Activated CD4-positive, alpha-beta T cell treated with anti-CD3 and anti-CD28 coated beads, Interleukin-2, amount 10 ng/mL, durations not matched to agents 24 days and 14 days (primary cell): ENCODE measurements around the gene PPP1R12B. TPM values are rescaled to one million over a fixed set of nuclear protein-coding genes. Genes with fewer than 3 reads are reported as not detected.
"Not testable (repeated sequence)": the region's sequence is repeated elsewhere in the genome, so short reads cannot be mapped to it uniquely, and the experiment has no call there.

Experiments
- DNase-seq: peaks from one replicate; pipeline ENCODE4 v3.0.0; 2022
- H3K27ac Mint-ChIP-seq: one replicate; pipeline ENCODE4 v1.8.0; 2022; ENCODE audit warnings: mild to moderate bottlenecking, mixed read lengths
- H3K27me3 Mint-ChIP-seq: one replicate; pipeline ENCODE4 v1.8.0; 2022; ENCODE audit warnings: mixed read lengths
- H3K36me3 Mint-ChIP-seq: one replicate; pipeline ENCODE4 v1.8.0; 2022; ENCODE audit warnings: low read depth, mild to moderate bottlenecking, mixed read lengths
- H3K4me1 Mint-ChIP-seq: one replicate; pipeline ENCODE4 v1.8.0; 2021; ENCODE audit warnings: mixed read lengths
- H3K4me3 Mint-ChIP-seq: one replicate; pipeline ENCODE4 v1.8.0; 2022; ENCODE audit warnings: mild to moderate bottlenecking, moderate library complexity, mixed read lengths
- H3K9me3 Mint-ChIP-seq: one replicate; pipeline ENCODE4 v1.8.0; 2021; ENCODE audit warnings: mixed read lengths
- intact Hi-C: fragments of 100-400 bp; cut with micrococcal nuclease; formaldehyde crosslinking; loops from one replicate; pipeline ENCODE4 v1.15.1; 2023
- total RNA-seq: library from RNA; stranded (reverse); gene quantifications from 2 replicates; pipeline ENCODE4 v1.2.3, GENCODE V29; 2022

Gene PPP1R12B
- total RNA-seq, 1 donor from 2014 or later: 14.8 TPM

- Mint-ChIP-seq H3K4me1 (peaks cover 35% of the 10 kb centered on the region), H3K36me3 (peaks cover 15% of the 10 kb centered on the region), H3K27me3 (peaks cover 13% of the 10 kb centered on the region)
- H3K27ac Mint-ChIP-seq, H3K4me3 Mint-ChIP-seq, intact Hi-C loops, DNase-seq, H3K9me3 Mint-ChIP-seq: not testable (repeated sequence)
These were observed 134.9 kb downstream of the PPP1R12B start for GRCh38 chr1:202483362-202483761.

- Mint-ChIP-seq H3K4me3 (peak overlapping the region; percentile 0), H3K27me3 (peaks cover 11% of the 10 kb centered on the region), H3K36me3 (peaks cover 22% of the 10 kb centered on the region), H3K4me1 (peaks cover 37% of the 10 kb centered on the region)
- DNase-seq, H3K27ac Mint-ChIP-seq, intact Hi-C loops, H3K9me3 Mint-ChIP-seq: not testable (repeated sequence)
These were observed 135.5 kb downstream of the PPP1R12B start for GRCh38 chr1:202484032-202484431.

- H3K36me3 Mint-ChIP-seq: peaks cover 30% of the 10 kb centered on the region
These were observed 136.3 kb downstream of the PPP1R12B start for GRCh38 chr1:202484820-202485219.

GRCh38 chr1:202488178-202488649 lies 139.7 kb downstream of the PPP1R12B start:
- H3K27ac Mint-ChIP-seq, intact Hi-C loops, DNase-seq, H3K27me3 Mint-ChIP-seq, H3K9me3 Mint-ChIP-seq, H3K4me3 Mint-ChIP-seq: not testable (repeated sequence)
- Mint-ChIP-seq H3K4me1 (peaks cover 25% of the 10 kb centered on the region), H3K36me3 (peaks cover 37% of the 10 kb centered on the region)

More at GRCh38 chr1:202484820-202485219, 136.3 kb downstream of the PPP1R12B start:
- DNase-seq, H3K4me3 Mint-ChIP-seq, H3K27ac Mint-ChIP-seq, H3K9me3 Mint-ChIP-seq, intact Hi-C loops: not testable (repeated sequence)
- Mint-ChIP-seq H3K27me3 (peaks cover 11% of the 10 kb centered on the region), H3K4me1 (peaks cover 32% of the 10 kb centered on the region)

- H3K36me3 Mint-ChIP-seq: peaks cover 37% of the 10 kb centered on the region
- intact Hi-C loops: not testable (repeated sequence)
These were observed 140.6 kb downstream of the PPP1R12B start for GRCh38 chr1:202489101-202489500.

GRCh38 chr1:202493112-202493511 lies 144.6 kb downstream of the PPP1R12B start:
- H3K27me3 Mint-ChIP-seq, intact Hi-C loops, H3K4me3 Mint-ChIP-seq, DNase-seq, H3K4me1 Mint-ChIP-seq, H3K27ac Mint-ChIP-seq, H3K9me3 Mint-ChIP-seq: not testable (repeated sequence)
- peaks cover 38% of the 10 kb centered on the region for H3K36me3 Mint-ChIP-seq

More at GRCh38 chr1:202489101-202489500, 140.6 kb downstream of the PPP1R12B start:
- DNase-seq, H3K4me3 Mint-ChIP-seq, H3K9me3 Mint-ChIP-seq, H3K27ac Mint-ChIP-seq, H3K27me3 Mint-ChIP-seq: not testable (repeated sequence)
- peaks cover 16% of the 10 kb centered on the region for H3K4me1 Mint-ChIP-seq

GRCh38 chr1:202498542-202498941 lies 150.0 kb downstream of the PPP1R12B start:
- H3K27ac Mint-ChIP-seq: no peak overlapping the region
- no peaks in the 10 kb centered on the region for H3K27me3 Mint-ChIP-seq
- no peaks in the 10 kb centered on the region for H3K4me1 Mint-ChIP-seq
- intact Hi-C loops: no loop called here
- H3K4me3 Mint-ChIP-seq: no peak overlapping the region
- no peaks in the 10 kb centered on the region for H3K9me3 Mint-ChIP-seq
- H3K36me3 Mint-ChIP-seq: peaks cover 10% of the 10 kb centered on the region
- DNase-seq: no peak

GRCh38 chr1:202499997-202500396 lies 151.5 kb downstream of the PPP1R12B start:
- H3K4me3 Mint-ChIP-seq, H3K36me3 Mint-ChIP-seq, H3K27ac Mint-ChIP-seq, H3K4me1 Mint-ChIP-seq, H3K9me3 Mint-ChIP-seq, DNase-seq, H3K27me3 Mint-ChIP-seq: not testable (repeated sequence)
- intact Hi-C loops: loop anchor here (5.0 kb wide), 1 partner anchor 72 kb away; no protein-coding TSS in a partner anchor

- no peak overlapping the region for H3K4me3 Mint-ChIP-seq
- no peak overlapping the region for H3K27ac Mint-ChIP-seq
- no peaks in the 10 kb centered on the region for H3K9me3 Mint-ChIP-seq
- no peaks in the 10 kb centered on the region for H3K27me3 Mint-ChIP-seq
- peaks cover 2% of the 10 kb centered on the region for H3K36me3 Mint-ChIP-seq
- H3K4me1 Mint-ChIP-seq: no peaks in the 10 kb centered on the region
- DNase-seq: no peak
- intact Hi-C loops: loop anchor here (5.0 kb wide), 1 partner anchor 71 kb away; no protein-coding TSS in a partner anchor
These were observed 152.8 kb downstream of the PPP1R12B start for GRCh38 chr1:202501281-202501680.

GRCh38 chr1:202505356-202505755 lies 156.9 kb downstream of the PPP1R12B start:
- Mint-ChIP-seq H3K4me3 (no peak overlapping the region), H3K27me3 (no peaks in the 10 kb centered on the region), H3K36me3 (no peaks in the 10 kb centered on the region), H3K9me3 (no peaks in the 10 kb centered on the region), H3K27ac (no peak overlapping the region), H3K4me1 (no peaks in the 10 kb centered on the region)
- no peak for DNase-seq
- intact Hi-C loops: no loop called here

- H3K4me3 Mint-ChIP-seq, H3K27ac Mint-ChIP-seq, H3K36me3 Mint-ChIP-seq, H3K4me1 Mint-ChIP-seq, DNase-seq, intact Hi-C loops, H3K9me3 Mint-ChIP-seq, H3K27me3 Mint-ChIP-seq: not testable (repeated sequence)
These were observed 157.5 kb downstream of the PPP1R12B start for GRCh38 chr1:202505880-202506575.

GRCh38 chr1:202508863-202509262 lies 160.4 kb downstream of the PPP1R12B start:
- H3K27me3 Mint-ChIP-seq, H3K4me3 Mint-ChIP-seq, H3K9me3 Mint-ChIP-seq, H3K27ac Mint-ChIP-seq, intact Hi-C loops, H3K4me1 Mint-ChIP-seq, H3K36me3 Mint-ChIP-seq, DNase-seq: not testable (repeated sequence)

GRCh38 chr1:202513875-202514274 lies 165.4 kb downstream of the PPP1R12B start:
- DNase-seq, H3K27me3 Mint-ChIP-seq, H3K4me1 Mint-ChIP-seq, H3K36me3 Mint-ChIP-seq, H3K27ac Mint-ChIP-seq, H3K9me3 Mint-ChIP-seq, H3K4me3 Mint-ChIP-seq, intact Hi-C loops: not testable (repeated sequence)

- no peak overlapping the region for H3K4me3 Mint-ChIP-seq
- intact Hi-C loops: no loop called here
- H3K27me3 Mint-ChIP-seq: no peaks in the 10 kb centered on the region
- no peak overlapping the region for H3K27ac Mint-ChIP-seq
- no peaks in the 10 kb centered on the region for H3K36me3 Mint-ChIP-seq
- no peak for DNase-seq
- no peaks in the 10 kb centered on the region for H3K9me3 Mint-ChIP-seq
- peaks cover 18% of the 10 kb centered on the region for H3K4me1 Mint-ChIP-seq
These were observed 168.0 kb downstream of the PPP1R12B start for GRCh38 chr1:202516434-202516877.
